NCI-H2227 (cell line): ENCODE measurements around the gene TMEM219.
"Not testable (repeated sequence)": the region's sequence is repeated elsewhere in the genome, so short reads cannot be mapped to it uniquely, and the experiment has no call there.

ENCODE experiments used
- DNase-seq: peaks from one replicate; lab custom pipeline; 2025; ENCODE audit not compliant: unreplicated experiment; lab: John Stamatoyannopoulos, UW

Gene TMEM219

GRCh38 chr16:29961479-29962343, at the start of gene TMEM219:
TMEM219 (plus strand) TSS chr16:29962079; CDS start chr16:29963144, 1,065 bp downstream.
- DNase-seq = peak; percentile 97

GRCh38 chr16:29912087-29912486, 49.8 kb upstream of the TMEM219 start:
- no peak for DNase-seq

- no peak for DNase-seq
Measured at GRCh38 chr16:29913514-29913913, 48.4 kb upstream of the TMEM219 start.

GRCh38 chr16:29915590-29916247, 46.2 kb upstream of the TMEM219 start:
- no peak for DNase-seq

GRCh38 chr16:29916979-29917378, 44.9 kb upstream of the TMEM219 start:
- no peak for DNase-seq

- DNase-seq = no peak
Measured at GRCh38 chr16:29920288-29921033, 41.4 kb upstream of the TMEM219 start.

- no peak for DNase-seq
Measured at GRCh38 chr16:29921034-29921385, 40.9 kb upstream of the TMEM219 start.

- DNase-seq = no peak
Measured at GRCh38 chr16:29922326-29922725, 39.6 kb upstream of the TMEM219 start.

- no peak for DNase-seq
Measured at GRCh38 chr16:29922986-29923501, 38.8 kb upstream of the TMEM219 start.

- no peak for DNase-seq
Measured at GRCh38 chr16:29925105-29925756, 36.6 kb upstream of the TMEM219 start.

- DNase-seq = peak; percentile 93
Measured at GRCh38 chr16:29925781-29926710, 35.8 kb upstream of the TMEM219 start, which contains the start of gene KCTD13. KCTD13 (minus strand) TSS chr16:29926226; CDS start chr16:29926033, 193 bp downstream.

- DNase-seq = peak; percentile 66
Measured at GRCh38 chr16:29926711-29927052, 35.2 kb upstream of the TMEM219 start.

- peak; percentile 57 for DNase-seq
Measured at GRCh38 chr16:29927070-29927905, 34.6 kb upstream of the TMEM219 start.

GRCh38 chr16:29931750-29932149, 30.1 kb upstream of the TMEM219 start:
- DNase-seq = not testable (repeated sequence)

- DNase-seq = no peak
Measured at GRCh38 chr16:29940656-29941055, 21.2 kb upstream of the TMEM219 start.

- DNase-seq = peak; percentile 57
Measured at GRCh38 chr16:29943846-29944799, 17.8 kb upstream of the TMEM219 start.

GRCh38 chr16:29947897-29948296, 14.0 kb upstream of the TMEM219 start:
- DNase-seq = no peak
